Loucy (cell line): ENCODE measurements around the gene CLECL1.
A peak's percentile ranks its signal among the peaks of the same experiment; 100 is the strongest.

ENCODE experiments used
- H2AFZ ChIP-seq: fragments of 200-600 bp; sonication (generic); 2 replicates; pipeline ENCODE4 v1.6.0; 2016; ENCODE audit warnings: antibody characterized with exemption, mild to moderate bottlenecking, low read length, moderate library complexity
- H3F3A ChIP-seq: fragments of 200-600 bp; 2 replicates; pipeline ENCODE4 v1.6.0; 2016; ENCODE audit warnings: antibody characterized with exemption, low read depth, mild to moderate bottlenecking
- H3K27me3 ChIP-seq: fragments of 200-600 bp; sonication (generic); 2 replicates; pipeline ENCODE4 v1.6.1; 2014; ENCODE audit warnings: low read length, mild to moderate bottlenecking; ENCODE audit not compliant: insufficient read depth, poor library complexity, severe bottlenecking
- H3K36me3 ChIP-seq: fragments of 200-600 bp; sonication (generic); 2 replicates; pipeline ENCODE4 v1.6.1; 2016; ENCODE audit warnings: low read length; ENCODE audit not compliant: insufficient read depth
- H3K4me1 ChIP-seq: fragments of 200-600 bp; sonication (generic); 2 replicates; pipeline ENCODE4 v1.5.1; 2014; ENCODE audit warnings: low read length, mild to moderate bottlenecking; ENCODE audit not compliant: insufficient read depth, poor library complexity, severe bottlenecking
- H3K4me2 ChIP-seq: fragments of 200-600 bp; sonication (generic); 2 replicates; pipeline ENCODE4 v1.6.0; 2014; ENCODE audit warnings: antibody characterized with exemption, low read length, low read depth, mild to moderate bottlenecking; ENCODE audit not compliant: poor library complexity, severe bottlenecking
- H3K4me3 ChIP-seq: fragments of 200-600 bp; sonication (generic); 2 replicates; pipeline ENCODE4 v1.5.1; 2014; ENCODE audit warnings: low read length, mild to moderate bottlenecking, mixed read lengths; ENCODE audit not compliant: poor library complexity, severe bottlenecking
- H3K79me2 ChIP-seq: fragments of 200-600 bp; sonication (generic); 2 replicates; pipeline ENCODE4 v1.6.1; 2014; ENCODE audit warnings: low read length; ENCODE audit not compliant: insufficient read depth
- H3K9ac ChIP-seq: fragments of 200-600 bp; sonication (generic); 2 replicates; pipeline ENCODE4 v1.6.0; 2014; ENCODE audit warnings: mild to moderate bottlenecking, low read depth, low read length, moderate library complexity; ENCODE audit not compliant: poor library complexity, severe bottlenecking
- H3K9me2 ChIP-seq: fragments of 200-600 bp; sonication (generic); replicated peaks from 2 replicates; pipeline ENCODE4 v1.6.1; 2016; ENCODE audit warnings: low read depth, low read length, mixed read lengths
- H3K9me3 ChIP-seq: fragments of 200-600 bp; sonication (generic); 2 replicates; pipeline ENCODE4 v1.6.1; 2014; ENCODE audit warnings: mild to moderate bottlenecking, antibody characterized with exemption, low read length, low read depth; ENCODE audit not compliant: insufficient read depth
- H4K20me1 ChIP-seq: fragments of 200-600 bp; sonication (generic); 2 replicates; pipeline ENCODE4 v1.6.0; 2014; ENCODE audit warnings: antibody characterized with exemption, low read length, mild to moderate bottlenecking; ENCODE audit not compliant: insufficient read depth, poor library complexity, severe bottlenecking
- CTCF ChIP-seq: fragments of 200-600 bp; sonication (generic); conservative IDR thresholded peaks from 2 replicates; pipeline ENCODE4 v1.5.1; 2014; ENCODE audit warnings: mild to moderate bottlenecking, antibody characterized with exemption, low read length
- EZH2phosphoT487 ChIP-seq: fragments of 200-600 bp; IDR thresholded peaks from 2 replicates; pipeline ENCODE4 v1.6.1; 2018; ENCODE audit warnings: antibody characterized with exemption, mild to moderate bottlenecking, moderate library complexity, borderline replicate concordance

The CLECL1 gene

DNA sequence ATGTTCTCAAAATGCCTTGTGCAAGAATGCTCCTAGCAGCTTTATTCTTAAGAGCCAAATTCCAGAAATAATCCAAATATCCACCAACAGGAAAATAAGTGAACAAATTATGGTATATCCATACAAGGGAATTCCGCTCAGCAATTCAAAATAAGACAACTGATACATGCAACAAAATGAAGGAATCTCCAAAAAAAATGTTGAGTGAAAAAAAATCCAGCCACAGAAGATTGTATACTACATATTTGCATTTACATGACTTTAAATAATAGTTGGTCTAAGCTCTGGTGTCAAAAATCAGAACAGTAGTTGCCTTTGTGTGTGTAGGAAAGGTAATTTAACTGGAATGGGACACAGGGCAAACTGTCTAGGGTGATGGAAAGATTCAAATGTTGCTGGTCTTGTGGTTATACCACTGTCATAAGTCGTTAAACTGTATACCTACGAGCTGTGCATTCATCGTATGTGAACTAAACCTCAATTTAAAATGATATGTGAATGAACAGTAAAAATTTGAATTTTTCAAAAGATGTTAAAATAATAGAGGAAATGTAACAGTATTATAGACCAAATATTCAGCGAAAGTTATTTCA lies 24.6 kb upstream of the CLECL1 start:
- Histone ChIP-seq H3K4me2 (peak overlapping the region; percentile 98), H3F3A (peaks cover 5% of the 10 kb centered on the region; the same call in 1 of the 2 replicates), H2AFZ (no peak overlapping the region), H3K36me3 (peaks cover 37% of the 10 kb centered on the region), H3K9me3 (no peaks in the 10 kb centered on the region), H3K9ac (peak overlapping the region; percentile 78), H3K27me3 (no peaks in the 10 kb centered on the region), H3K79me2 (peaks cover 90% of the 10 kb centered on the region), H3K4me1 (peaks cover 30% of the 10 kb centered on the region), H3K4me3 (peak overlapping the region; percentile 79), H4K20me1 (peaks cover 19% of the 10 kb centered on the region), H3K9me2 (no peaks in the 10 kb centered on the region)
- TF ChIP-seq CTCF = no peak
- TF ChIP-seq EZH2phosphoT487 = no peak

GRCh38 chr12:9756706-9757105 lies 23.8 kb upstream of the CLECL1 start:
- H3K4me3 ChIP-seq = peak overlapping the region; percentile 79
- peaks cover 5% of the 10 kb centered on the region; the same call in 1 of the 2 replicates for H3F3A ChIP-seq
- H3K9me2 ChIP-seq = no peaks in the 10 kb centered on the region
- peak overlapping the region; percentile 78 for H3K9ac ChIP-seq
- no peaks in the 10 kb centered on the region for H3K27me3 ChIP-seq
- H3K4me2 ChIP-seq = peak overlapping the region; percentile 98
- H3K4me1 ChIP-seq = peaks cover 22% of the 10 kb centered on the region
- TF ChIP-seq EZH2phosphoT487 (no peak), CTCF (no peak)
- peaks cover 38% of the 10 kb centered on the region for H3K36me3 ChIP-seq
- H3K79me2 ChIP-seq = peaks cover 87% of the 10 kb centered on the region
- H4K20me1 ChIP-seq = peaks cover 19% of the 10 kb centered on the region
- H2AFZ ChIP-seq = no peak overlapping the region
- H3K9me3 ChIP-seq = no peaks in the 10 kb centered on the region

DNA sequence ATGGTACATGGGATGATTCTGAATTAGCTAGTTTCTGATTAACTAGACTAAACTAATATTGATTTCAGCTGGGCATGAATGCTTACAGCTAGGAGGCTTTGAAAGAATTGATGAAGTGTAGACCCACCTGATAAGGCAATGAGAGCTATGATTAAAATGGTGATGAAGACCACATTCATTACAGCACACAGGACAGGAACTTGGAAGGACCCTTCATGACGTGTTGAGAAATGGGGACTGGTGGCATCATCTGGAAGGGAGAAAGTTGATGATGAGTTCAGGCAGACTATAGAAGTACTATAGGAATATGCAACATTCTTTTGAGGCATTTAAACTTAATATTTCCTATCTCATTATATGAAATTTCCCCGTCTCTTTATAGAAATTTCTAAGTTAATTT lies 23.3 kb upstream of the CLECL1 start:
- peaks cover 19% of the 10 kb centered on the region for H4K20me1 ChIP-seq
- no peak for TF ChIP-seq EZH2phosphoT487
- TF ChIP-seq CTCF = no peak
- no peak overlapping the region for H2AFZ ChIP-seq
- H3K9me3 ChIP-seq = no peaks in the 10 kb centered on the region
- peak overlapping the region; percentile 78 for H3K9ac ChIP-seq
- H3K4me1 ChIP-seq = peaks cover 17% of the 10 kb centered on the region
- H3K27me3 ChIP-seq = no peaks in the 10 kb centered on the region
- peak overlapping the region; percentile 79 for H3K4me3 ChIP-seq
- peaks cover 6% of the 10 kb centered on the region; the same call in 1 of the 2 replicates for H3F3A ChIP-seq
- peaks cover 38% of the 10 kb centered on the region for H3K36me3 ChIP-seq
- peaks cover 87% of the 10 kb centered on the region for H3K79me2 ChIP-seq
- H3K9me2 ChIP-seq = no peaks in the 10 kb centered on the region
- peak overlapping the region; percentile 98 for H3K4me2 ChIP-seq
